ENCODE results near the gene ZNF587B.
A peak's percentile ranks its signal among the peaks of the same experiment; 100 is the strongest.
"Not testable (repeated sequence)": the region's sequence is repeated elsewhere in the genome, so short reads cannot be mapped to it uniquely, and the experiment has no call there.

Gene ZNF587B

GRCh38 chr19:57819475-57820148, 10.5 kb upstream of the ZNF587B start:
- peak; percentile 85 for DNase-seq

- DNase-seq, result no peak
Observed at GRCh38 chr19:57820599-57820998, 9.5 kb upstream of the ZNF587B start.

GRCh38 chr19:57821095-57821494, 9.0 kb upstream of the ZNF587B start:
- not testable (repeated sequence) for DNase-seq

- DNase-seq, result not testable (repeated sequence)
Observed at GRCh38 chr19:57821501-57821900, 8.6 kb upstream of the ZNF587B start.

- DNase-seq, result not testable (repeated sequence)
Observed at GRCh38 chr19:57823155-57823554, 6.9 kb upstream of the ZNF587B start.

- DNase-seq, result not testable (repeated sequence)
Observed at GRCh38 chr19:57823608-57824007, 6.5 kb upstream of the ZNF587B start.

GRCh38 chr19:57825511-57825910, 4.6 kb upstream of the ZNF587B start:
- DNase-seq, result no peak

GRCh38 chr19:57829316-57829715, 783 bp upstream of the ZNF587B start:
- no peak for DNase-seq

GRCh38 chr19:57836991-57837390, 6.9 kb downstream of the ZNF587B start:
- DNase-seq, result not testable (repeated sequence)

GRCh38 chr19:57838622-57839191, 8.6 kb downstream of the ZNF587B start:
- not testable (repeated sequence) for DNase-seq

- no peak for DNase-seq
Observed at GRCh38 chr19:57841122-57841763, 11.1 kb downstream of the ZNF587B start.

GRCh38 chr19:57847164-57847563, 17.1 kb downstream of the ZNF587B start:
- not testable (repeated sequence) for DNase-seq

GRCh38 chr19:57849162-57849665, 19.1 kb downstream of the ZNF587B start:
- not testable (repeated sequence) for DNase-seq

GRCh38 chr19:57849666-57850473, 19.8 kb downstream of the ZNF587B start, which contains the start of gene ZNF587:
ZNF587 (plus strand) TSS chr19:57849859; CDS start chr19:57850039, 180 bp downstream.
- DNase-seq, result peak; percentile 81

- DNase-seq, result peak; percentile 38
Observed at GRCh38 chr19:57850553-57851017, 20.5 kb downstream of the ZNF587B start.

GRCh38 chr19:57851812-57852603, 21.9 kb downstream of the ZNF587B start:
- not testable (repeated sequence) for DNase-seq

GRCh38 chr19:57854117-57854516, 24.0 kb downstream of the ZNF587B start:
- DNase-seq, result not testable (repeated sequence)

- not testable (repeated sequence) for DNase-seq
Observed at GRCh38 chr19:57862351-57862750, 32.3 kb downstream of the ZNF587B start.

- no peak for DNase-seq
Observed at GRCh38 chr19:57867868-57868492, 37.9 kb downstream of the ZNF587B start.

GRCh38 chr19:57869655-57870054, 39.6 kb downstream of the ZNF587B start:
- not testable (repeated sequence) for DNase-seq

- no peak for DNase-seq
Observed at GRCh38 chr19:57870225-57870624, 40.1 kb downstream of the ZNF587B start.
